ENCODE measurements around the gene SLC24A3. TPM values are rescaled to one million over a fixed set of nuclear protein-coding genes. Genes with fewer than 3 reads are reported as not detected.
A peak's percentile ranks its signal among the peaks of the same experiment; 100 is the strongest.

Gene SLC24A3
- total and polyA plus RNA-seq, 4 experiments from 2014 or later: not detected

- Mint-ChIP-seq H3K36me3 (no peaks in the 10 kb centered on the region), H3K27me3 (peaks cover 0 to 4% of the 10 kb centered on the region in 2 donors), H3K4me3 (no peak overlapping the region), H3K9me3 (peaks cover 0 to 9% (median 3%) of the 10 kb centered on the region in 8 donors), H3K27ac (peak overlapping the region in 1 of 7 donors; percentile 26), H3K4me1 (no peaks in the 10 kb centered on the region)
- Histone ChIP-seq H3K27ac (ENCODE audit: low read depth, low read length) (no peak overlapping the region), H3K9me3 (ENCODE audit: control insufficient read depth in 1 of 2, low read length in 2 of 2) (no peaks in the 10 kb centered on the region), H3K36me3 (ENCODE audit: insufficient read depth, low read length) (no peaks in the 10 kb centered on the region), H3K4me3 (ENCODE audit: low read length in 2 of 2) (no peak overlapping the region), H3K27me3 (ENCODE audit: insufficient read depth, low read length) (no peaks in the 10 kb centered on the region), H3K4me1 (ENCODE audit: insufficient read depth, low read length) (no peaks in the 10 kb centered on the region)
- ChIA-PET POLR2A (ENCODE audit: partially characterized antibody) (no interaction called here), CTCF (ENCODE audit: partially characterized antibody) (no interaction called here)
- intact Hi-C loops (cut with micrococcal nuclease): no loop called here
- no peak for DNase-seq
Measured at GRCh38 chr20:19679900-19680495, 467.6 kb downstream of the SLC24A3 start.

GRCh38 chr20:19682249-19682648, 469.8 kb downstream of the SLC24A3 start:
- peaks cover 0 to 8% (median 4%) of the 10 kb centered on the region in 8 donors for H3K9me3 Mint-ChIP-seq
- H3K27me3 Mint-ChIP-seq: peaks cover 2 to 3% of the 10 kb centered on the region in 2 donors
- no peaks in the 10 kb centered on the region for H3K4me1 Mint-ChIP-seq
- Histone ChIP-seq H3K27ac (ENCODE audit: low read depth, low read length) (no peak overlapping the region), H3K27me3 (ENCODE audit: insufficient read depth, low read length) (no peaks in the 10 kb centered on the region), H3K9me3 (ENCODE audit: control insufficient read depth in 1 of 2, low read length in 2 of 2) (no peaks in the 10 kb centered on the region), H3K4me1 (ENCODE audit: insufficient read depth, low read length) (no peaks in the 10 kb centered on the region), H3K36me3 (ENCODE audit: insufficient read depth, low read length) (no peaks in the 10 kb centered on the region), H3K4me3 (ENCODE audit: low read length in 2 of 2) (no peak overlapping the region)
- DNase-seq: no peak
- POLR2A ChIA-PET (ENCODE audit: partially characterized antibody): no interaction called here
- no peaks in the 10 kb centered on the region for H3K36me3 Mint-ChIP-seq
- intact Hi-C loops (cut with micrococcal nuclease): no loop called here
- H3K27ac Mint-ChIP-seq: no peak overlapping the region
- H3K4me3 Mint-ChIP-seq: no peak overlapping the region
- CTCF ChIA-PET (ENCODE audit: partially characterized antibody): interaction anchor here (1.5 to 2.1 kb wide), 2 partner anchors 11 to 13 kb away, joined by 4 to 7 read pairs; no protein-coding TSS in a partner anchor

DNA sequence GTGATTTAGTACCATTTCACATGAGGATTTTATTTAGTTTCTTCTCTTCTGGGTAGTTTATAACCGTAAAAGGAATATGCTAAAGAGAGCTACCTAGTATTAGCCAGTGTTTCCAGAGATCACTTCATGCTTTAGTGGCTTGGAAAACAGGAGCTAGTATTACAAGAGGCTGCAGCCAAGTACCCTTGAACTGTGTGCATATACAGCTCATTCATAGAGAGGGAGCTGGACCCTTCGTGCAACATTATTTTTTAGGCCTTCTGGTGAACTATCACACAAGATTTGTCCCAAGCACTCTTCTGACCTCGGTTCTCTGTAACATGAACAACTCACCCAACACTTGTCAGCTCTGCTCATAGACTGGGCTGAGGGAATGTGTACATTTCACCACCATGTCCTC, 470.7 kb downstream of the SLC24A3 start:
- Histone ChIP-seq H3K4me1 (ENCODE audit: insufficient read depth, low read length) (no peaks in the 10 kb centered on the region), H3K27me3 (ENCODE audit: insufficient read depth, low read length) (no peaks in the 10 kb centered on the region), H3K36me3 (ENCODE audit: insufficient read depth, low read length) (no peaks in the 10 kb centered on the region), H3K4me3 (ENCODE audit: low read length in 2 of 2) (no peak overlapping the region), H3K9me3 (ENCODE audit: control insufficient read depth in 1 of 2, low read length in 2 of 2) (no peaks in the 10 kb centered on the region), H3K27ac (ENCODE audit: low read depth, low read length) (no peak overlapping the region)
- Mint-ChIP-seq H3K36me3 (no peaks in the 10 kb centered on the region), H3K4me1 (no peaks in the 10 kb centered on the region), H3K27me3 (peaks cover 2 to 3% of the 10 kb centered on the region in 2 donors), H3K4me3 (no peak overlapping the region), H3K27ac (no peak overlapping the region), H3K9me3 (peaks cover 0 to 6% (median 3%) of the 10 kb centered on the region in 8 donors)
- ChIA-PET POLR2A (ENCODE audit: partially characterized antibody) (no interaction called here), CTCF (ENCODE audit: partially characterized antibody) (interaction anchor here (1.5 to 2.1 kb wide), 2 partner anchors 10 to 12 kb away, joined by 4 to 7 read pairs; no protein-coding TSS in a partner anchor)
- DNase-seq: no peak
- intact Hi-C loops (cut with micrococcal nuclease): no loop called here

GRCh38 chr20:19683822-19684221, 471.4 kb downstream of the SLC24A3 start:
- intact Hi-C loops (cut with micrococcal nuclease): no loop called here
- H3K4me1 Mint-ChIP-seq: no peaks in the 10 kb centered on the region
- DNase-seq: no peak
- Histone ChIP-seq H3K27ac (ENCODE audit: low read depth, low read length) (no peak overlapping the region), H3K36me3 (ENCODE audit: insufficient read depth, low read length) (no peaks in the 10 kb centered on the region), H3K4me3 (ENCODE audit: low read length in 2 of 2) (no peak overlapping the region), H3K4me1 (ENCODE audit: insufficient read depth, low read length) (no peaks in the 10 kb centered on the region), H3K27me3 (ENCODE audit: insufficient read depth, low read length) (no peaks in the 10 kb centered on the region), H3K9me3 (ENCODE audit: control insufficient read depth in 1 of 2, low read length in 2 of 2) (no peaks in the 10 kb centered on the region)
- no peaks in the 10 kb centered on the region for H3K36me3 Mint-ChIP-seq
- peaks cover 0 to 6% (median 3%) of the 10 kb centered on the region in 8 donors for H3K9me3 Mint-ChIP-seq
- POLR2A ChIA-PET (ENCODE audit: partially characterized antibody): no interaction called here
- CTCF ChIA-PET (ENCODE audit: partially characterized antibody): interaction anchor here (2.1 kb wide), 1 partner anchor 9 kb away, joined by 7 read pairs; no protein-coding TSS in a partner anchor
- no peak overlapping the region for H3K27ac Mint-ChIP-seq
- no peak overlapping the region for H3K4me3 Mint-ChIP-seq
- H3K27me3 Mint-ChIP-seq: peaks cover 2 to 3% of the 10 kb centered on the region in 2 donors

DNA sequence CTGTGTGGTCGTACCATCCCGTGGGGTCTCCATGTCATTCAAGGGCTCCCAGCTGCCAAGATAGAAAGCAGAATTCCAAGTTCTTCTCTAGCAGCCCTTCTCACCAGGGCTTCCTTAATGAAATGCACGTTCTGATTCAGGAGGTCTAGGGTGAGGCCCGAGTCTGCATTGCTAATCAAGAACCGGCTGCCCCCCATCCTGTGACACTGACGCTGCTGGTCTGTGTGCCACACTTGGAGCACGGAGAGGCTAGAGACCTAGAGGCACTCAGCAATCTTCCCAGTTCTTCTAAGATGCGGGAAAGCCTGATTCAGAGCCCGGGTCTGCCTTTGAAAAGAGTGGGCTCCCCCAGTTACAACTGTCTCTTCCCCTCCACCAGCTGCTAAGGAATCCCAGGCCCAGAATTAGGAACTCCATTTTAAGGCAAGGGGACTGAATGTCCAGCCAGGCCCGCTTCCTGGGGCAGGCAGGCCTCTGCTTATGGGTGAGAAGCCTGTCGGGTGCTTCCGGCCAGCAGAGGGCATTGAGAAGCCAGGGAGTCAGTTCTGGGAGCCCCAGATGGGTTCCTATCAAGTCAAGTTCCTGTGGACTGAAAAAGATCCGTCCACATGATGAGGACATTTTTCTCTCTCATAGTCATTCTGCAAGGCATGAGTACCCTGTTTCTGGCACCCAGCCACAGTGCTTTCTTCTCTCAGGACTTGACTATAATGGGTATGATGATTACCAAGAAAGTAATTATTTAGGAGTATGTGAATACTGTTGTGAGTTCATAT, 475.8 kb downstream of the SLC24A3 start:
- Histone ChIP-seq H3K9me3 (ENCODE audit: control insufficient read depth in 1 of 2, low read length in 2 of 2) (no peaks in the 10 kb centered on the region), H3K27me3 (ENCODE audit: insufficient read depth, low read length) (no peaks in the 10 kb centered on the region), H3K36me3 (ENCODE audit: insufficient read depth, low read length) (no peaks in the 10 kb centered on the region), H3K4me1 (ENCODE audit: insufficient read depth, low read length) (no peaks in the 10 kb centered on the region), H3K4me3 (ENCODE audit: low read length in 2 of 2) (no peak overlapping the region), H3K27ac (ENCODE audit: low read depth, low read length) (no peak overlapping the region)
- peaks cover 2 to 19% of the 10 kb centered on the region in 2 donors for H3K27me3 Mint-ChIP-seq
- intact Hi-C loops (cut with micrococcal nuclease): no loop called here
- no peaks in the 10 kb centered on the region for H3K36me3 Mint-ChIP-seq
- DNase-seq: no peak
- peaks cover 0 to 2% (median 0%) of the 10 kb centered on the region in 8 donors for H3K9me3 Mint-ChIP-seq
- H3K27ac Mint-ChIP-seq: no peak overlapping the region
- H3K4me3 Mint-ChIP-seq: no peak overlapping the region
- POLR2A ChIA-PET (ENCODE audit: partially characterized antibody): no interaction called here
- H3K4me1 Mint-ChIP-seq: peaks cover 0 to 5% (median 2%) of the 10 kb centered on the region in 4 donors
- CTCF ChIA-PET (ENCODE audit: partially characterized antibody): interaction anchor here (1.2 kb wide), 1 partner anchor 9 kb away, joined by 3 read pairs; no protein-coding TSS in a partner anchor

- intact Hi-C loops (cut with micrococcal nuclease): loop anchor here (5.0 kb wide), 1 partner anchor 1817 kb away; no protein-coding TSS in a partner anchor
- Mint-ChIP-seq H3K27me3 (peaks cover 3 to 19% of the 10 kb centered on the region in 2 donors), H3K27ac (no peak overlapping the region)
Measured at GRCh38 chr20:19690462-19690861, 478.0 kb downstream of the SLC24A3 start.

DNA sequence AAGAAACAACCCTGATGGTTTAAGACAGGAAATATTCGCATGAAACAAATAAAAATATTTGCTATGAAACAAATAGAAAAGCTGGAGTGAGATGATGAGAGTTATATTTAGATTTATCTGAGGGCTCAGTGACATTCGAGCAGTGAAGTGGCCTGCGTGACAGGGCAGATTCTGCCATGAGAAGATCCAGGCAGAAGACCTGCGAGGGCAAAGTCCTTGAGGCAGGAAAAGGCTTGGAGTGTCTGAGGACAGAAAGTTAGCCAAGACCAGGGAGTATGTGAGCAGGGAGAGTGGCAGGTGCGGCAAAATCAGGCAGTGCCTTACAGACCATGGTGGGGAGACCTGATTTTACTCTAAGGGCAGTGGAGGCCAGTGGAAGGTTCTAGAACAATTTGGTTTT, 478.7 kb downstream of the SLC24A3 start:
- CTCF ChIA-PET (ENCODE audit: partially characterized antibody): interaction anchor here (2.0 to 2.2 kb wide), 2 partner anchors 9 to 303 kb away, joined by 5 to 6 read pairs; no protein-coding TSS in a partner anchor
- no peak for DNase-seq
- no peak overlapping the region for H3K27ac Mint-ChIP-seq
- intact Hi-C loops (cut with micrococcal nuclease): loop anchor here (5.0 kb wide), 1 partner anchor 1816 kb away; no protein-coding TSS in a partner anchor
- Histone ChIP-seq H3K27ac (ENCODE audit: low read depth, low read length) (no peak overlapping the region), H3K27me3 (ENCODE audit: insufficient read depth, low read length) (no peaks in the 10 kb centered on the region), H3K36me3 (ENCODE audit: insufficient read depth, low read length) (no peaks in the 10 kb centered on the region), H3K4me1 (ENCODE audit: insufficient read depth, low read length) (no peaks in the 10 kb centered on the region), H3K4me3 (ENCODE audit: low read length in 2 of 2) (no peak overlapping the region), H3K9me3 (ENCODE audit: control insufficient read depth in 1 of 2, low read length in 2 of 2) (no peaks in the 10 kb centered on the region)
- H3K4me1 Mint-ChIP-seq: peaks cover 0 to 5% (median 2%) of the 10 kb centered on the region in 4 donors
- H3K9me3 Mint-ChIP-seq: peaks cover 0 to 1% (median 0%) of the 10 kb centered on the region in 8 donors
- peaks cover 4 to 19% of the 10 kb centered on the region in 2 donors for H3K27me3 Mint-ChIP-seq
- no peaks in the 10 kb centered on the region for H3K36me3 Mint-ChIP-seq
- POLR2A ChIA-PET (ENCODE audit: partially characterized antibody): no interaction called here
- no peak overlapping the region for H3K4me3 Mint-ChIP-seq

More at GRCh38 chr20:19690462-19690861, 478.0 kb downstream of the SLC24A3 start:
- no peaks in the 10 kb centered on the region for H3K9me3 ChIP-seq (ENCODE audit: control insufficient read depth in 1 of 2, low read length in 2 of 2)
- Mint-ChIP-seq H3K4me3 (peak overlapping the region in 1 of 8 donors; percentile 0), H3K9me3 (peaks cover 0 to 1% (median 0%) of the 10 kb centered on the region in 8 donors), H3K4me1 (peaks cover 0 to 5% (median 2%) of the 10 kb centered on the region in 4 donors), H3K36me3 (no peaks in the 10 kb centered on the region)
- H3K27me3 ChIP-seq (ENCODE audit: insufficient read depth, low read length): no peaks in the 10 kb centered on the region
- DNase-seq: no peak
- POLR2A ChIA-PET (ENCODE audit: partially characterized antibody): no interaction called here
- no peaks in the 10 kb centered on the region for H3K36me3 ChIP-seq (ENCODE audit: insufficient read depth, low read length)
- H3K4me1 ChIP-seq (ENCODE audit: insufficient read depth, low read length): no peaks in the 10 kb centered on the region
- CTCF ChIA-PET (ENCODE audit: partially characterized antibody): interaction anchor here (2.0 to 2.2 kb wide), 2 partner anchors 10 to 304 kb away, joined by 5 to 6 read pairs; no protein-coding TSS in a partner anchor
- no peak overlapping the region for H3K4me3 ChIP-seq (ENCODE audit: low read length in 2 of 2)
- no peak overlapping the region for H3K27ac ChIP-seq (ENCODE audit: low read depth, low read length)

Measured in CD4-positive, alpha-beta memory T cell (primary cell).